GM18505 (cell line): ENCODE measurements around the gene ATP5F1B.
A peak's percentile ranks its signal among the peaks of the same experiment; 100 is the strongest.

Source experiments
- ATAC-seq: cut with Tn5 transposase; IDR thresholded peaks from one replicate; pipeline ENCODE4 v1.9.1; 2021; ENCODE audit not compliant: unreplicated experiment
- POLR2A ChIP-seq: IDR thresholded peaks from 4 replicates; pipeline ENCODE4 v1.6.1; 2011; ENCODE audit warnings: borderline replicate concordance; ENCODE audit not compliant: insufficient read depth, insufficient read length; ENCODE audit errors: extremely low read depth

The ATP5F1B gene

GRCh38 chr12:56634837-56635791 lies 10.7 kb downstream of the ATP5F1B start:
- peak; percentile 49 for TF ChIP-seq POLR2A
- ATAC-seq: peak; percentile 21

DNA sequence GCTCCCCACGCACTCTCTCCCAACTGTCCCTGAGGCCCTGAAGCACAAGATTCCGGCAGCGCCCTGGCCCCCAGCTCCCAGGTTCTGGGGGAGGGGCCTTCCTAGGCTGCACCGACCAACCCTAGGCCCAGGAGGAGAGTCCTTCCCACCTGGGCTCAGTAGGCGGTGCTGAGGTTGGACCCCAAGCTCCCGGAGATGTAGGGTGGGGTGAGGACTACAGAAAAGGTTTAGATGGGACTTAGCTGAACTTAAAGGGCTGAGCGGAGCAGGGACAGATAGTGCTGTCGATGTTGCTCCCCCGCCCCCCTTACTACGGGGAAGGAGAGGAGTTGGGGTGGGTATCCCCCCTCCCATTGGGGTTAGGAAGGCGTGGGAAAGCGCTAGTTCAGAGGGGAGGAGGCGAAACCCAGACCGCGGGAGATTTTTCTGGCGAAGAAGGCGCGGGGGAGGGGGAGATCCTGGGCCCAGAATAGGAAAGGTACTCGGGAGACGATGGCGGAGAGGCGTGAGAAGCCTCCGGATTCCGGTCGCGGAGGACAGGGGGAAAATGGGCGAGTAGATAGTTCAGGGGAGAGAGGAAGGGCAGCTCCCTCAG lies 11.4 kb downstream of the ATP5F1B start:
- TF ChIP-seq POLR2A: no peak
- no peak for ATAC-seq

- ATAC-seq: no peak
- TF ChIP-seq POLR2A: no peak
These were observed 12.1 kb downstream of the ATP5F1B start for GRCh38 chr12:56633468-56634241.

DNA sequence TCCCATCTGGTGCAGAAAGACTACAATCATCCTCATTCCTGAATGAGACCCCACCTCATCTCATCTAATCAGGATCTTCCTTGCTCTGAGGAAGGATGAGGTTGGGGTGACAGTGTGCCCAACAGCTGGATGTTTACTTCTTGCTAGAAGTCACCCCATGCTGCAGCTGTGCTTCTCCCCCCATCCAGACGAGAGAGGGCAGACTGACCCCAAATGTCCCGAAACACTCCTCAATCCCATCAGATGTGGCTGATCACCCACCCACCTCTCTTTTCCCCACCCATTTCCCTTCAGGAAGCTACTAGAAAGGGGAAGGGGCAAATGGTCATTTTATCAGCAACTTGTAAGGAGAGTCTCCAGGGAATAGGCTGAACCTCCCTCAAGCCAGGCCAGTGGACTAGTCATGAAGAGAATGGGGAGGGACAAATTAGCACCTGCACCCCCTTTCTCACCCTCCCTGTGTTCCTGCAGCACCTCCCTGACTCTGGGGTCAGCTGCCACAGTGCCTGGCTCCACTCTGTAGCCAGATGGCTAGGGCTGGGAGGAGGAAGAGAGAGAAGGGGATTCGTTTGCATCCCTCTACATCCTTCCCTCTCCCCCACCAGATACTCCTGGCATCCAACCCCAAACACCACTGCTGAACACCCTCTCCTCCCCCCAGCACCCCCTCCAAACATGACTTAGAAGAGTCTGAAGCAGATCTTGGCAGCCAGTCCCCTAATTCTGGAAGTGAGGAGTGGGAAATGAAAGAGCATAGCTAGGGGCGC lies 12.9 kb downstream of the ATP5F1B start:
- TF ChIP-seq POLR2A: no peak
- no peak for ATAC-seq

GRCh38 chr12:56631790-56632700 lies 13.7 kb downstream of the ATP5F1B start:
- ATAC-seq: no peak
- peak; percentile 33 for TF ChIP-seq POLR2A

DNA sequence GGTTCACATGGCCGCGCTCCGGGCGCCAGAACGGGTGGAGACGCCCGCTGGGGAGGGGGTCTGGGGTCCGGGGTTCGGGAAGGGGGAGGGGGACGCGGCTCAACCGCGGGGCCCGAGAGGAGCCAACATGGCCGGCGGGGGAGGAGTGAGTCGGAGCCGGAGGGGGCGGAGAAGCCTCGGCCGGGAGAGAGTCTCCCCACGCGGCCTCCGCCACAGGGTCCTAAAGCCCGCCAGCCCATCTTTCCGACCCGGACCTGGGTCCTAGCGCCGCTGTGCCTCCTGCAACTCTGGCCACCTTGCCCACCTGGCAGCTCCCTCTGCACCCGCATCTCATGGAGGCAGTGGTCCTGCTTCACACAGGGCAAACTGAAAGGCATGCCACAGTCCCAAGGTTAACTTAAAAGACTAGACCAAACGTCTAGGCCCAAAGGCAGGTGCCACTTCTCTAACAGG lies 15.6 kb downstream of the ATP5F1B start, which contains the start of gene BAZ2A:
Gene BAZ2A (minus strand): TSS at position 147 of the 453 bp plus-strand sequence. CDS start 12,796 bp downstream, outside the sequence.
- ATAC-seq: peak; percentile 51
- peak; percentile 15 for TF ChIP-seq POLR2A

DNA sequence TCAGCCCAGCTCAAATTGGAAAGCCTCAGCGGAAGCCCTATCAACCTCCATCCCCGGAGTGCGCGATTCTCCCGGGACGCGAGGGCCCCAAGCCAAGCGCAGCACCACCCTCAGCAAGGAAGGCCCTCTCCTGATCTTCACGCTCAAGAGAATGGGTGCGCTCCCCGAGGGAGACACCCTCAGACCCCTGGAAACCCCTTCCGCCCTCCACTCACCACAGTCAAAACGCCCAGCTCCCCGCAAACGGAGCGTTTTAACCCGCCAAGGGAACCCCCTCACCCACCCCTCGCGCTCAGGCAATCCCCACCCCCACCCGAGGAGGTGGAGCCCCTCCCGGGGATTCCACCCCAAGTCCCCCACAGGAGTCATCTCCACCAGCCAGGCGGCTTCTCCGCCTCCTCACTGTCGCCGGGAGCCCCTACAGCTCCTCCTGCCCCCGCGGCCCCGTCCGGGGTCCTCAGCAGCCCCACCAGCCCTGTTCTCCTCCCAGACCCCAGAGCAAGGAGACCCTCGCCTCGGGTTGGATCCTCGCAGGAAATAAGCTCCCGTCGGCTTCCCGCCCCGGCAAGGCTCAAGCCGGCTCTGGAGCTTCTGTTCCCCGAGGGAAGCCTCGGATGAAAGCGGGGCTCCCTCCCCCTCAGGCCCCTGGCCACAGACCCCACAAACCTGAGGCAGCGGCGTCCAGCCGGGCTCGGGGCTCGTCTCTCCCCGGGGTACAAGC lies 16.2 kb downstream of the ATP5F1B start:
- no peak for TF ChIP-seq POLR2A
- ATAC-seq: peak; percentile 2

DNA sequence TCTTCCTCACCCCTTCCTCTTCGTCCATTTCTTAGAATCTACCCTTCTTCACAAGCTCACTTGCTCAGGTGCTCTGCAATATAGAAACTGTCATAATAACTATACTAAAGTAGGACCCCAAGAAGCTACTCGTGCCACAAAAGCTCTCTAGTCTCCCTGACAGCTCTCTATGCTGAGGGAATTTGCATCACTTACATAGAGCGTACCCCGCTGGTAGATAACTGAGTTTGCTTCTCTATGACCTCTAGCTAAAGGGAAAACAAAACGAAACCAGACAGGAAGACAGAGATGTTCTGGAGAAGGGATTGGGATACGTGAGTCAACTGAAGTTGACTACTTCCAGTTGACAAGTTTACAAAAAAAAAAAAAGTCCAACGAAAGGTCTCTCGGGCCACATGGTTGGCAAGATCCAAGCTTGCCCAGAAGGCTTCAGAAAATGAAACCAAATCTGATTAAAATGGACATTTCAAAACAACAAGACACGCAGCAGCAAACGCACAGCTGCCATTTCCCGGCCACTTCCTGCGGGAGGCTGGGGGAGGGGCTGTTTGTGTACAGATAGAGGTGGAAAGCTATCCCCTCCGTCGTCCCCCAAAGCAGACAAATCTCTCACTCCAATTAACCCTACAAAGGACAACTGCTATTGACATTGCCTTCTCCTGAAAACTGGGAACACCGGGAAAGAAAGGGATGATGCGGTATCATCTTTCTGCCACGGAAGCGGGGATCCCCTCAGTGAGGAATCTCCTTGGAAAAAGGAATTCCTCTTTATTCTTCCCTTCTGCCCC lies 16.9 kb downstream of the ATP5F1B start:
- no peak for TF ChIP-seq POLR2A
- ATAC-seq: no peak

DNA sequence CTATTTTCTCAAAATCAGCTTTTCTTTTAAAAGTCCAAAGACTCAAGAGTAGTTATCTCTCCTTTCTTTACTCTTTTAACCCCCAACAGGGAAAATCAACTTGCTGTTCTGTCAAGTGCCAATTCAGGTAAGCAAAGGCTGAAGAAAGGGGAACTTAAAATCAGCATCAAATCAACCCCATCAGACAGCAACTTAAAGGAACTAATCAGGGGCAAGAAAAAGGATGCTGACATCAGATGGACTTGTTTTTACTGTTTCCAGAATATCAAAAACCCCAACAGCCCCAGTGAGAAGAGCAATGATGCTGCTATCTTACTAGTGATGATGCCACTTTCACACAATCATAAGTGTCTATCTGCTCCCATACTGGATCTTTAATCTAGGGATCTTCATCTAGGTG lies 19.1 kb downstream of the ATP5F1B start:
- no peak for ATAC-seq
- TF ChIP-seq POLR2A: no peak

DNA sequence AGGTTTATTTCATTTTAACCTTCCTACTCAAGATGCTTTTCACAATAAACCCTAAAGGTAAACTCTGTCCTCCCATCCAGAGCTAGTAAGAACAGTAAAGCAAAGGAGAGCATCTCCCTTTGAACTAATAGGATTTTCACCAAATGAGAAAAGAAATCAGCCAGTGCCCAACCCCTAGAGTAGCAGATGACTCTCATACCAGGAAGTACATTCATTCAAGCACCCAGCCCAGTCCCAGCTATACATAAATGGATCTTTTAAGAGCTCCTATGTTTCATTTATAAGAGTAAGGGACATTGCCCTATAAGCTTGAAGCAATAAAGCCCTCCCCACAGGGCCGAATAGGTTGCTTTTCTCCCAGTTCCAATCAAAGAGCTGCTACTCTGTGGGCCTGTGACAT lies 23.2 kb downstream of the ATP5F1B start:
- no peak for ATAC-seq
- no peak for TF ChIP-seq POLR2A
